Peyer's patch (tissue), 4 donors: Measurements from ENCODE around the gene SEPTIN5.

Source experiments
- CTCF ChIP-seq, 6 experiments: fragments of 450-650 bp in 4 of 6; fragments of 200-600 bp in 2 of 6; sonication (generic) in 1 of 6; IDR thresholded peaks; one replicate each; pipeline ENCODE4 v1.5.1; 2017 to 2019; ENCODE audit warnings: antibody characterized with exemption in 6 of 6, mild to moderate bottlenecking in 3 of 6, moderate library complexity in 1 of 6
- POLR2A ChIP-seq, 2 donors: fragments of 450-650 bp; IDR thresholded peaks; one replicate each; pipeline ENCODE4 v1.5.1; 2017; ENCODE audit warnings: antibody characterized with exemption in 2 of 2, mild to moderate bottlenecking in 2 of 2, moderate library complexity in 2 of 2

GRCh38 chr22:19757140-19757984, 43.1 kb downstream of the SEPTIN5 start:
- TF ChIP-seq CTCF (IDR thresholded peaks at IDR 0.05) (no peak), POLR2A (IDR thresholded peaks at IDR 0.05) (no peak)
